IgD-negative memory B cell (primary cell): ENCODE data around the gene NHLRC2. TPM values are rescaled to one million over a fixed set of nuclear protein-coding genes. Genes with fewer than 3 reads are reported as not detected.

Experiments
- H3K27ac Mint-ChIP-seq, 3 donors: one replicate each; pipeline ENCODE4 v1.8.0; 2020 to 2022; ENCODE audit warnings: mild to moderate bottlenecking in 3 of 3, mixed read lengths in 3 of 3, moderate library complexity in 1 of 3
- H3K27me3 Mint-ChIP-seq: one replicate; pipeline ENCODE4 v1.8.0; 2021; ENCODE audit warnings: mixed read lengths
- H3K36me3 Mint-ChIP-seq: one replicate; pipeline ENCODE4 v1.8.0; 2020; ENCODE audit warnings: mild to moderate bottlenecking, mixed read lengths
- H3K4me1 Mint-ChIP-seq, 3 donors: one replicate each; pipeline ENCODE4 v1.8.0; 2020 to 2022; ENCODE audit warnings: mixed read lengths in 3 of 3, mild to moderate bottlenecking in 1 of 3
- H3K4me3 Mint-ChIP-seq, 4 donors: one replicate each; pipeline ENCODE4 v1.8.0; 2020 to 2022; ENCODE audit warnings: mild to moderate bottlenecking in 4 of 4, mixed read lengths in 4 of 4, moderate library complexity in 3 of 4
- H3K9me3 Mint-ChIP-seq, 3 donors: one replicate each; pipeline ENCODE4 v1.8.0; 2020 to 2021; ENCODE audit warnings: mixed read lengths in 3 of 3, mild to moderate bottlenecking in 1 of 3
- polyA plus RNA-seq: library from polyadenylated mRNA; unstranded; fragments of 300-500 nt; fragmentation: Illumina TruSeq; gene quantifications from one replicate; pipeline ENCODE4 v1.2.3, GENCODE V29; 2021

NHLRC2 gene
- polyA plus RNA-seq, 1 donor from 2014 or later = 11.5 TPM

GRCh38 chr10:113849140-113849803 is 5.2 kb upstream of the NHLRC2 start:
- Mint-ChIP-seq H3K36me3 (no peaks in the 10 kb centered on the region), H3K27ac (no peak overlapping the region), H3K4me1 (peaks cover 18 to 25% (median 19%) of the 10 kb centered on the region in 3 donors), H3K9me3 (peaks cover 0 to 2% (median 0%) of the 10 kb centered on the region in 3 donors), H3K27me3 (no peaks in the 10 kb centered on the region), H3K4me3 (peak overlapping the region in 1 of 4 donors; percentile 51)

- Mint-ChIP-seq H3K27ac (no peak overlapping the region), H3K36me3 (no peaks in the 10 kb centered on the region), H3K4me1 (peaks cover 19 to 26% (median 21%) of the 10 kb centered on the region in 3 donors), H3K9me3 (peaks cover 0 to 2% (median 0%) of the 10 kb centered on the region in 3 donors), H3K27me3 (no peaks in the 10 kb centered on the region), H3K4me3 (peak overlapping the region in 1 of 4 donors; percentile 51)
Measured at GRCh38 chr10:113849946-113850345, 4.5 kb upstream of the NHLRC2 start.

DNA sequence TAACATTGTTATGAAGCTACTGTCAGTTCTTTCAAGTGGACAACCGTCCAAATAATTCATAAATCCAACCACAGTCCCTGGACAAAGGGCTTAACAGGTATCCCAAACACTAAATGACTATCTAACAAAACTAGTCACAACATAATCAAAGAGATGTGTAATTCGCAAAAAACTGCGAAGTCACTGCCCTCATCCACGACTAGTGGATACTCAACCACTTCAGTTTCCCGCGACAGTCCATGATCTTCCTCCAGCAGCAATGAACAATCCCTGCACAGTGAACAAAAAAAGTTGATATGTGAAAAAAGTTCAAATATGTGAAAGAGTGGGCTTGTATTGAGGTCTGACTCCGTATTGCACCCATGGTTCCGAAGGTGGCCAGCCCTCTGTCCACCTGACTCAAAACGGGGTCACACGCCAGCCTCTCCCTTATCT is 866 bp upstream of the NHLRC2 start:
- H3K9me3 Mint-ChIP-seq = peaks cover 0 to 2% (median 0%) of the 10 kb centered on the region in 3 donors
- no peaks in the 10 kb centered on the region for H3K36me3 Mint-ChIP-seq

DNA sequence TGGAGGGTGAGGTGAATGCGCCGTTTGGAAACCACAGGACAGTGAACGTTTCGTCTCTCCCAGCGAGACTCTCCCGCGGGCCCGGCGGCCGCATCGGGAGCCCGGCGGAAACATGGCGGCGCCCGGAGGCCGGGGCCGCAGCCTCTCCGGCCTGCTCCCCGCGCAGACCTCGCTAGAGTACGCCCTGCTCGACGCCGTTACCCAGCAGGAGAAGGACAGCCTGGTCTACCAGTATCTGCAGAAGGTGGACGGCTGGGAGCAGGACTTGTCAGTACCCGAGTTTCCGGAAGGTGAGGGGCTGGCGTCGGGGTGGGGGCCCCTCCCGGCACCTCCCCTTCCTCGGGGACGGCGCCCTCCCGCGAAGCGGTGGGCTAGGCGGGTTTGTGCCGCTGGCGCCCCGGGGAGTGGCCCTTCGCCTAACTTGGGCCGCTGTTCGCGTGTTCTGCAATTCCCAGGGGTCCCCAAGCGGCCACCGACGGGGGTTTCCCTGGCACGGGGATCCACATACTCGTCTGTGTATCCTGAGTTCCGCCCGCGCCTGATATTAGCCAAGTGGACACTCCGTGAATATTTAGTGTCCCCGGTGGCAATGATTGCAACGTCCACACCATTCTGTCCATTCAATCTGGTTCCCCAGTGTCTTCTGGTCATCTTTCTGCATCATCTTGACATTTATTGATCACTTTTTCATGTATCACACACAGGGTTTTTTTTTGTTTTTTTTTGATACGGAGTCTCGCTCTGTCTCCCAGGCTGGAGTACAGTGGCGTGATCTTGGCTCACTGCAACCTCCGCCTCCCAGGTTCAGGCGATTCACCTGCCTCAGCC is 514 bp downstream of the NHLRC2 start:
- Mint-ChIP-seq H3K4me1 (peaks cover 41 to 47% (median 41%) of the 10 kb centered on the region in 3 donors), H3K9me3 (peaks cover 0 to 2% (median 0%) of the 10 kb centered on the region in 3 donors), H3K27ac (peak overlapping the region; percentile 80 to 99 (median 96)), H3K36me3 (peaks cover 4% of the 10 kb centered on the region), H3K4me3 (peak overlapping the region; percentile 94 to 100 (median 100)), H3K27me3 (no peaks in the 10 kb centered on the region)

More for the DNA sequence above, 866 bp upstream of the NHLRC2 start:
- peak overlapping the region; percentile 94 to 100 (median 100) for H3K4me3 Mint-ChIP-seq
- H3K27me3 Mint-ChIP-seq = no peaks in the 10 kb centered on the region
- peak overlapping the region; percentile 80 to 99 (median 96) for H3K27ac Mint-ChIP-seq
- peaks cover 31 to 41% (median 37%) of the 10 kb centered on the region in 3 donors for H3K4me1 Mint-ChIP-seq

DNA sequence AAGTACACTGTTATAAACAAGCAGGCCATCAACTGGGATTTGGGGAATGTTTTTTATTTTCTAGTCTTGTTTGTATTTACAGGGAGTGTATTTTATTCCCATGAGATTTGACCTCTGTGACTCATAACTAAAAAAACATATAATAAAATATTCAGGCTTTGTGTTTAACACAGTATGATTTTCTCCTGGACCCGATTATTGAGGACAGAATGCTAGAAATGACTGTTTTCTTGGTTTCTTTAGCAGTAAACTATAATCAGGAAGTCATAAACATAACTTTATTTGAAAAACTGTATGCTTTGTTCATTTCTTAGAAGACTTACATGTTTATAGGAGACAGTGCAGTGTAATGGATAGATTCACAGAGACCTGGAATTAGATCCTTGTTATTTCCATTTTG is 2.1 kb downstream of the NHLRC2 start:
- peaks cover 2 to 7% (median 3%) of the 10 kb centered on the region in 3 donors for H3K9me3 Mint-ChIP-seq
- peak overlapping the region; percentile 21 to 100 (median 97) for H3K4me3 Mint-ChIP-seq
- H3K27me3 Mint-ChIP-seq = no peaks in the 10 kb centered on the region
- peak overlapping the region in 1 of 3 donors; percentile 80 for H3K27ac Mint-ChIP-seq
- H3K4me1 Mint-ChIP-seq = peaks cover 40 to 47% (median 45%) of the 10 kb centered on the region in 3 donors
- H3K36me3 Mint-ChIP-seq = peaks cover 17% of the 10 kb centered on the region

GRCh38 chr10:113857210-113857609 is 2.7 kb downstream of the NHLRC2 start:
- peak overlapping the region in 1 of 3 donors; percentile 25 for H3K27ac Mint-ChIP-seq
- peaks cover 40 to 47% (median 45%) of the 10 kb centered on the region in 3 donors for H3K4me1 Mint-ChIP-seq
- H3K36me3 Mint-ChIP-seq = peaks cover 17% of the 10 kb centered on the region
- H3K9me3 Mint-ChIP-seq = peaks cover 2 to 7% (median 3%) of the 10 kb centered on the region in 3 donors
- H3K4me3 Mint-ChIP-seq = peak overlapping the region in 2 of 4 donors; percentile 13 to 94
- H3K27me3 Mint-ChIP-seq = no peaks in the 10 kb centered on the region

GRCh38 chr10:113858541-113858940 is 4.1 kb downstream of the NHLRC2 start:
- H3K27ac Mint-ChIP-seq = no peak overlapping the region
- peaks cover 37 to 41% (median 41%) of the 10 kb centered on the region in 3 donors for H3K4me1 Mint-ChIP-seq
- no peaks in the 10 kb centered on the region for H3K27me3 Mint-ChIP-seq
- peaks cover 17% of the 10 kb centered on the region for H3K36me3 Mint-ChIP-seq
- H3K4me3 Mint-ChIP-seq = peak overlapping the region in 2 of 4 donors; percentile 4 to 59
- peaks cover 2 to 7% (median 3%) of the 10 kb centered on the region in 3 donors for H3K9me3 Mint-ChIP-seq

GRCh38 chr10:113859261-113859660 is 4.8 kb downstream of the NHLRC2 start:
- Mint-ChIP-seq H3K27me3 (no peaks in the 10 kb centered on the region), H3K27ac (no peak overlapping the region), H3K9me3 (peaks cover 0 to 7% (median 6%) of the 10 kb centered on the region in 3 donors), H3K4me1 (peaks cover 32 to 37% (median 35%) of the 10 kb centered on the region in 3 donors), H3K4me3 (peak overlapping the region in 1 of 4 donors; percentile 41), H3K36me3 (peaks cover 21% of the 10 kb centered on the region)

GRCh38 chr10:113865901-113866300 is 11.4 kb downstream of the NHLRC2 start:
- Mint-ChIP-seq H3K36me3 (peaks cover 15% of the 10 kb centered on the region), H3K27me3 (no peaks in the 10 kb centered on the region)

GRCh38 chr10:113866551-113867394 is 12.3 kb downstream of the NHLRC2 start:
- peaks cover 7 to 14% (median 11%) of the 10 kb centered on the region in 3 donors for H3K4me1 Mint-ChIP-seq
- no peaks in the 10 kb centered on the region for H3K27me3 Mint-ChIP-seq
- peaks cover 0 to 2% (median 0%) of the 10 kb centered on the region in 3 donors for H3K9me3 Mint-ChIP-seq
- H3K27ac Mint-ChIP-seq = no peak overlapping the region
- no peak overlapping the region for H3K4me3 Mint-ChIP-seq
- H3K36me3 Mint-ChIP-seq = peaks cover 8% of the 10 kb centered on the region

More at GRCh38 chr10:113865901-113866300, 11.4 kb downstream of the NHLRC2 start:
- Mint-ChIP-seq H3K4me1 (peaks cover 9 to 16% (median 9%) of the 10 kb centered on the region in 3 donors), H3K4me3 (no peak overlapping the region), H3K9me3 (peaks cover 0 to 5% (median 5%) of the 10 kb centered on the region in 3 donors), H3K27ac (no peak overlapping the region)

GRCh38 chr10:113867904-113868303 is 13.4 kb downstream of the NHLRC2 start:
- no peak overlapping the region for H3K27ac Mint-ChIP-seq

DNA sequence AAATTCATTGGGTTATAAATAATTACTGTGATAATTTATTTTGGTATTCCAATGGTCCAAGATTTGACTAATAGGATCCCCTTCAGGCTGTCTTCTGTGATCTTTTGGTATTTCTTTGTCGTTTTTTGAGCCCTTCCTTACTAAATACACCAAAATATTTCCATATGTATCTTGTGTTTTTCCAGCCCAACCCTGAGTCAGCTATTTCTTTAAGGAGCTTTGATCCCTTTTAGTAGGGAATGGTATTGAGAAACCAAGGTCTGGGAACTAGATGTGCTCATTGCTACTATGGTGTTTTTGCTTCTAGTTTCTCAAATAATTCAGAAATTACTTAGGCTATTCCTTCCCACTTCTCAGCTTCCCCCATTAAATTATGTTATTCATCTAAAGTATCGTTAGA is 15.3 kb downstream of the NHLRC2 start:
- H3K9me3 Mint-ChIP-seq = no peaks in the 10 kb centered on the region
- no peaks in the 10 kb centered on the region for H3K27me3 Mint-ChIP-seq
- peaks cover 16 to 22% (median 17%) of the 10 kb centered on the region in 3 donors for H3K4me1 Mint-ChIP-seq
- H3K27ac Mint-ChIP-seq = no peak overlapping the region
- peaks cover 7% of the 10 kb centered on the region for H3K36me3 Mint-ChIP-seq
- H3K4me3 Mint-ChIP-seq = no peak overlapping the region

More at GRCh38 chr10:113867904-113868303, 13.4 kb downstream of the NHLRC2 start:
- Mint-ChIP-seq H3K27me3 (no peaks in the 10 kb centered on the region), H3K36me3 (peaks cover 10% of the 10 kb centered on the region), H3K4me3 (no peak overlapping the region), H3K4me1 (peaks cover 12 to 17% (median 14%) of the 10 kb centered on the region in 3 donors), H3K9me3 (peaks cover 0 to 2% (median 0%) of the 10 kb centered on the region in 3 donors)

GRCh38 chr10:113872139-113873030 is 17.9 kb downstream of the NHLRC2 start:
- Mint-ChIP-seq H3K4me3 (peak overlapping the region in 1 of 4 donors; percentile 54), H3K36me3 (peaks cover 7% of the 10 kb centered on the region), H3K27ac (no peak overlapping the region), H3K27me3 (no peaks in the 10 kb centered on the region), H3K9me3 (no peaks in the 10 kb centered on the region), H3K4me1 (peaks cover 17 to 27% (median 25%) of the 10 kb centered on the region in 3 donors)
